PC-9 (cell line): Measurements from ENCODE around the gene RDM1.

Source experiments
- EZH2 ChIP-seq: fragments of 200-600 bp; sonication (generic); IDR thresholded peaks from 2 replicates; pipeline ENCODE4 v1.8.0; 2017; ENCODE audit warnings: antibody characterized with exemption, low read depth
- TF ChIP-seq, protein P1 (sequence below): fragments of 200-600 bp; sonication (generic); conservative IDR thresholded peaks from 2 replicates; pipeline ENCODE4 v1.6.1; 2017; ENCODE audit warnings: mixed run types, antibody characterized with exemption, mild to moderate bottlenecking, moderate library complexity

- TF ChIP-seq, protein P1, sequence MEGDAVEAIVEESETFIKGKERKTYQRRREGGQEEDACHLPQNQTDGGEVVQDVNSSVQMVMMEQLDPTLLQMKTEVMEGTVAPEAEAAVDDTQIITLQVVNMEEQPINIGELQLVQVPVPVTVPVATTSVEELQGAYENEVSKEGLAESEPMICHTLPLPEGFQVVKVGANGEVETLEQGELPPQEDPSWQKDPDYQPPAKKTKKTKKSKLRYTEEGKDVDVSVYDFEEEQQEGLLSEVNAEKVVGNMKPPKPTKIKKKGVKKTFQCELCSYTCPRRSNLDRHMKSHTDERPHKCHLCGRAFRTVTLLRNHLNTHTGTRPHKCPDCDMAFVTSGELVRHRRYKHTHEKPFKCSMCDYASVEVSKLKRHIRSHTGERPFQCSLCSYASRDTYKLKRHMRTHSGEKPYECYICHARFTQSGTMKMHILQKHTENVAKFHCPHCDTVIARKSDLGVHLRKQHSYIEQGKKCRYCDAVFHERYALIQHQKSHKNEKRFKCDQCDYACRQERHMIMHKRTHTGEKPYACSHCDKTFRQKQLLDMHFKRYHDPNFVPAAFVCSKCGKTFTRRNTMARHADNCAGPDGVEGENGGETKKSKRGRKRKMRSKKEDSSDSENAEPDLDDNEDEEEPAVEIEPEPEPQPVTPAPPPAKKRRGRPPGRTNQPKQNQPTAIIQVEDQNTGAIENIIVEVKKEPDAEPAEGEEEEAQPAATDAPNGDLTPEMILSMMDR, result no peak
- no peak for TF ChIP-seq EZH2
Measured at GRCh38 chr17:35942588-35943186, 12.1 kb upstream of the RDM1 start.
